Endothelial cell of umbilical vein (primary cell): ENCODE measurements around the gene NANOS3. TPM values are rescaled to one million over a fixed set of nuclear protein-coding genes. Genes with fewer than 3 reads are reported as not detected.

Experiments
- BruUV-seq: library from RNA; stranded (reverse); fragments of 400-500 nt; replicated peaks from 2 replicates; lab custom pipeline; 2021; lab: Mats Ljungman, UMichigan
- CTCF ChIA-PET: fragments of 300-600, 350-600 bp; sonication (Branson Sonifier 250); formaldehyde crosslinking; loops from one replicate; lab custom pipeline; 2021; ENCODE audit warnings: antibody characterized with exemption, inconsistent platforms; lab: Charles Lee
- POLR2A ChIA-PET: fragments of 300-600, 350-600 bp; sonication (Branson Sonifier 250); formaldehyde crosslinking; loops from one replicate; lab custom pipeline; 2021; ENCODE audit warnings: antibody characterized with exemption, inconsistent platforms; lab: Charles Lee
- DNase-seq: peaks from one replicate; pipeline ENCODE4 v3.0.0-alpha.2; 2011; ENCODE audit warnings: low read depth, low spot score
- FAIRE-seq: peaks from 2 replicates; lab custom pipeline; 2011; peaks lifted over from hg19 to GRCh38; lab: Jason Lieb, UNC
- H2AFZ ChIP-seq: 2 replicates; pipeline ENCODE4 v1.6.0; 2012; ENCODE audit warnings: low read depth, low read length, control low read depth, inconsistent platforms
- H3K27ac ChIP-seq: 2 replicates; pipeline ENCODE4 v1.5.1; 2011; ENCODE audit warnings: low read depth, mild to moderate bottlenecking, control low read depth, low read length, moderate library complexity; ENCODE audit not compliant: insufficient read depth
- H3K27me3 ChIP-seq, 2 experiments: 2 replicates each; pipeline versions ENCODE4 v1.6.0 to v1.6.1; 2011; ENCODE audit warnings: low read length in 2 of 2, mixed read lengths in 1 of 2; ENCODE audit not compliant: control insufficient read depth in 2 of 2, insufficient read depth in 2 of 2
- H3K36me3 ChIP-seq, 2 experiments: 2 replicates in 1 of 2; 3 replicates in 1 of 2; pipeline ENCODE4 v1.5.1; 2011; ENCODE audit warnings: low read length in 2 of 2, mild to moderate bottlenecking in 1 of 2, moderate library complexity in 1 of 2; ENCODE audit not compliant: control insufficient read depth in 2 of 2, insufficient read depth in 2 of 2; ENCODE audit errors: extremely low read depth in 1 of 2
- H3K4me1 ChIP-seq: 3 replicates; pipeline ENCODE4 v1.5.1; 2011; ENCODE audit warnings: mild to moderate bottlenecking, low read length; ENCODE audit not compliant: control insufficient read depth, insufficient read depth; ENCODE audit errors: extremely low read depth
- H3K4me2 ChIP-seq: 2 replicates; pipeline ENCODE4 v1.6.1; 2011; ENCODE audit warnings: low read length, control low read depth, mixed read lengths; ENCODE audit not compliant: insufficient read depth
- H3K4me3 ChIP-seq, 3 experiments: fragments of 200-600 bp in 1 of 3; sonication (generic), shearing (Covaris generic) in 1 of 3; replicated peaks in 1 of 3; 2 replicates each; pipeline ENCODE4 v1.5.1; 2011 to 2016; ENCODE audit warnings: control low read depth in 3 of 3, low read length in 3 of 3, mild to moderate bottlenecking in 2 of 3, inconsistent platforms in 1 of 3, low read depth in 1 of 3, moderate library complexity in 1 of 3; ENCODE audit not compliant: insufficient read depth in 1 of 3
- H3K79me2 ChIP-seq: 2 replicates; pipeline ENCODE4 v1.6.0; 2012; ENCODE audit warnings: low read length, inconsistent platforms; ENCODE audit not compliant: control insufficient read depth, insufficient read depth
- H3K9ac ChIP-seq: replicated peaks from 2 replicates; pipeline ENCODE3; 2011; ENCODE audit warnings: low read length, control low read depth; ENCODE audit not compliant: insufficient read depth; ENCODE audit errors: extremely low read depth
- H3K9me1 ChIP-seq: replicated peaks from 3 replicates; pipeline ENCODE4 v1.6.0; 2011; ENCODE audit warnings: mild to moderate bottlenecking, low read length; ENCODE audit not compliant: control insufficient read depth, insufficient read depth; ENCODE audit errors: extremely low read depth
- H3K9me3 ChIP-seq: replicated peaks from 2 replicates; pipeline ENCODE4 v1.5.1; 2012; ENCODE audit warnings: low read length, inconsistent platforms; ENCODE audit not compliant: control insufficient read depth, insufficient read depth
- H4K20me1 ChIP-seq: replicated peaks from 2 replicates; pipeline ENCODE3; 2011; ENCODE audit warnings: mild to moderate bottlenecking, low read length; ENCODE audit not compliant: control insufficient read depth, insufficient read depth; ENCODE audit errors: extremely low read depth
- FOS ChIP-seq: IDR thresholded peaks from 2 replicates; pipeline ENCODE4 v1.6.1; 2011; ENCODE audit warnings: mild to moderate bottlenecking, low read length, moderate library complexity, borderline replicate concordance; ENCODE audit not compliant: insufficient read depth
- GATA2 ChIP-seq: IDR thresholded peaks from 2 replicates; pipeline ENCODE4 v1.7.0; 2011; ENCODE audit warnings: low read depth, mild to moderate bottlenecking, moderate library complexity, mixed read lengths, low read length; ENCODE audit not compliant: insufficient read length, insufficient read depth
- JUN ChIP-seq: IDR thresholded peaks from 2 replicates; pipeline ENCODE4 v1.6.1; 2011; ENCODE audit warnings: borderline replicate concordance, low read depth; ENCODE audit not compliant: insufficient read length, insufficient read depth
- POLR2AphosphoS5 ChIP-seq: IDR thresholded peaks from 2 replicates; pipeline ENCODE4 v1.6.1; 2012; ENCODE audit warnings: low read depth, mild to moderate bottlenecking, control low read depth, low read length, moderate library complexity; ENCODE audit not compliant: insufficient read depth
- dilution Hi-C: fragments of 300-500 bp; cut with MboI; formaldehyde crosslinking; loops from one replicate; pipeline ENCODE4 v1.15.0; 2019; ENCODE audit warnings: low sequenced_read_pairs; ENCODE audit not compliant: extremely low pct_ligation_motif_present
- intact Hi-C: fragments of 100-400 bp; cut with micrococcal nuclease; formaldehyde crosslinking; loops from one replicate; pipeline ENCODE4 v1.10.0; 2022
- polyA plus RNA-seq, 4 experiments: library from polyadenylated mRNA; depleted of rRNA in 3 of 4; stranded (reverse) in 3 of 4; unstranded in 1 of 4; fragments of >200 nt; gene quantifications; 2 replicates each; pipeline versions ENCODE4 v1.2.1 to v1.2.3, GENCODE V29; 2011 to 2012; ENCODE audit warnings: missing spikeins in 1 of 4
- total RNA-seq: library from RNA; stranded (reverse); gene quantifications from 2 replicates; pipeline ENCODE4 v1.2.3, GENCODE V29; 2021
- TF ChIP-seq, protein P1 (sequence below), 2 donors: IDR thresholded peaks; 1 replicate in 1 of 2; 2 replicates in 1 of 2; pipeline ENCODE4 v1.5.1; 2011; ENCODE audit warnings: low read length in 2 of 2, mild to moderate bottlenecking in 2 of 2, moderate library complexity in 2 of 2, control low read depth in 1 of 2, inconsistent platforms in 1 of 2, low read depth in 1 of 2; ENCODE audit not compliant: insufficient read depth in 1 of 2; ENCODE audit errors: extremely low read depth in 1 of 2

The NANOS3 gene
- total and polyA plus RNA-seq, 2 donors (not counting 3 experiments of a cell fraction or from before 2014, with no cell fraction given), result 1.0 to 4.4 TPM

DNA sequence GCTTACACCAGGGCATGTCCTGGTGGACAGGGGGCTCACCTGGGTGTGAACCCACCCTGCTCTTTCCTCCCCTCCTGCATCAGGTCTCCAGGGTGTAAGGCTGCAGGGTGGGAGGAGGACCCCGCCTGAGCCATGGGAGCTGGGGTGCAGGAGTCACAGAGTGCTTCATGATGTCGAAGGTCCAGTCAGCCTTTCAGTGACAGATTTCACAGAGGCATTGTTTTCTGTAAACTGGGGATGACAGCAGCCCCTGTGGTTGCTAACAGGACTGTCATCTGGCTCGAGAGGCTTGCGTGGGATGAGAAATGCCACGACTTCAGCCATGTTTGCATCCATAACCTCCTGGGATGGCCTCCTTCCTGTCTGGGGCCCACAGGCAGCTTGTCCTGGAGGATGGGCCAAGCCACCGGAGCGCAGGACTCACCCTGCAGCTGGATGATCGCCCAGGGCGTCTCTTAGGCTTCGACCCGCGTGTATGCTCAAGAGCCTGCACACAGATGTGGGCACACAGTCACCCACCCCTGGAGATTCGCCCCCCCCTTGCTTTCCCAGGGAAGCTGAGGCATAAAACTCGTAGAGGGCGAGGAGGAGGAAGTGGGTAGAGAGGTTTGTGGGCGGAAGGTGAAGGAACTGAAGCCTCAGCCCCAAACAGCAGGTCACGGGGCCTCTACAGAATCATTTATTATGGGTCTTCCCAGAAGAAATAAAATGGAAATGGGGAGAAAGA lies 4.9 kb downstream of the NANOS3 start:
- Histone ChIP-seq H4K20me1 (no peaks in the 10 kb centered on the region), H3K9me3 (no peaks in the 10 kb centered on the region), H3K79me2 (no peaks in the 10 kb centered on the region), H2AFZ (peak overlapping the region; percentile 8), H3K4me2 (no peak overlapping the region), H3K27me3 (no peaks in the 10 kb centered on the region), H3K4me1 (peaks cover 5% of the 10 kb centered on the region), H3K9ac (no peak overlapping the region), H3K4me3 (no peak overlapping the region), H3K36me3 (no peaks in the 10 kb centered on the region), H3K27ac (no peak overlapping the region), H3K9me1 (no peaks in the 10 kb centered on the region)
- ChIA-PET POLR2A (no interaction called here), CTCF (interaction anchor here (1.5 to 8.1 kb wide), 6 partner anchors 71 to 467 kb away, joined by 3 to 74 read pairs (median 7); partner anchors contain the start of genes DCAF15 and MISP3)
- no peak for DNase-seq
- no TSS peak for BruUV-seq
- FAIRE-seq, result no peak
- dilution Hi-C loops (no loop called here), intact Hi-C loops (loop anchor here (5.0 kb wide), 2 partner anchors 175 to 465 kb away; no protein-coding TSS in a partner anchor)
- TF ChIP-seq JUN (no peak), FOS (no peak), GATA2 (no peak), POLR2AphosphoS5 (no peak)
- TF ChIP-seq, protein P1, sequence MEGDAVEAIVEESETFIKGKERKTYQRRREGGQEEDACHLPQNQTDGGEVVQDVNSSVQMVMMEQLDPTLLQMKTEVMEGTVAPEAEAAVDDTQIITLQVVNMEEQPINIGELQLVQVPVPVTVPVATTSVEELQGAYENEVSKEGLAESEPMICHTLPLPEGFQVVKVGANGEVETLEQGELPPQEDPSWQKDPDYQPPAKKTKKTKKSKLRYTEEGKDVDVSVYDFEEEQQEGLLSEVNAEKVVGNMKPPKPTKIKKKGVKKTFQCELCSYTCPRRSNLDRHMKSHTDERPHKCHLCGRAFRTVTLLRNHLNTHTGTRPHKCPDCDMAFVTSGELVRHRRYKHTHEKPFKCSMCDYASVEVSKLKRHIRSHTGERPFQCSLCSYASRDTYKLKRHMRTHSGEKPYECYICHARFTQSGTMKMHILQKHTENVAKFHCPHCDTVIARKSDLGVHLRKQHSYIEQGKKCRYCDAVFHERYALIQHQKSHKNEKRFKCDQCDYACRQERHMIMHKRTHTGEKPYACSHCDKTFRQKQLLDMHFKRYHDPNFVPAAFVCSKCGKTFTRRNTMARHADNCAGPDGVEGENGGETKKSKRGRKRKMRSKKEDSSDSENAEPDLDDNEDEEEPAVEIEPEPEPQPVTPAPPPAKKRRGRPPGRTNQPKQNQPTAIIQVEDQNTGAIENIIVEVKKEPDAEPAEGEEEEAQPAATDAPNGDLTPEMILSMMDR (IDR thresholded peaks at IDR 0.05; ENCODE audit: extremely low read depth in 1 of 2, insufficient read depth in 1 of 2, low read depth in 1 of 2, low read length in 2 of 2), result no peak
